ENCODE data around the gene ZCCHC9. TPM values are rescaled to one million over a fixed set of nuclear protein-coding genes. Genes with fewer than 3 reads are reported as not detected.

The ZCCHC9 gene
- total and polyA plus RNA-seq, 7 donors = 20.2 to 44.9 (median 27.6) TPM

DNA sequence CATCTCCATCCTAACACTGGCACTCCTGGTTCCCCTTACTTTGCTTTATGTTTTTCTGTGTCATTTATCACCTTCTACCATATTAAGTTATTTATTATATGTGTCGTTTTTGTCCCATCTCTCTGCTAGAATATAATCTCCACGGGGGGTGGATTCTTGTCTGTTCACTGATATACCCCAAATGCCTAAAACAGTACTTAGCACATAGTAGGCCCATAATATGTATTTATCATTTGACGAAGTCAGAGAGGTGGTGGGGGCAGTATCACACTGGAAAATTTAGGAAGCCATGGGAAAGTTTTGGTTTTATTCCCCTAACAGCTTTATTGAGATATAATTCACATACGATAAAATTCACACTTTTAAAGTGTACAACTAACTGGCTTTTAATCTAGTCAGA is 14.4 kb downstream of the ZCCHC9 start:
- WGBS, 2 donors = 81 to 94% methylated on average over 4 of the region's 4 CpGs
- intact Hi-C loops (cut with DNase I) = no loop called here
- H3K27me3 ChIP-seq = no peaks in the 10 kb centered on the region
- no peak for TF ChIP-seq POLR2AphosphoS5 (IDR thresholded peaks at IDR 0.05)
- TF ChIP-seq, protein P1, sequence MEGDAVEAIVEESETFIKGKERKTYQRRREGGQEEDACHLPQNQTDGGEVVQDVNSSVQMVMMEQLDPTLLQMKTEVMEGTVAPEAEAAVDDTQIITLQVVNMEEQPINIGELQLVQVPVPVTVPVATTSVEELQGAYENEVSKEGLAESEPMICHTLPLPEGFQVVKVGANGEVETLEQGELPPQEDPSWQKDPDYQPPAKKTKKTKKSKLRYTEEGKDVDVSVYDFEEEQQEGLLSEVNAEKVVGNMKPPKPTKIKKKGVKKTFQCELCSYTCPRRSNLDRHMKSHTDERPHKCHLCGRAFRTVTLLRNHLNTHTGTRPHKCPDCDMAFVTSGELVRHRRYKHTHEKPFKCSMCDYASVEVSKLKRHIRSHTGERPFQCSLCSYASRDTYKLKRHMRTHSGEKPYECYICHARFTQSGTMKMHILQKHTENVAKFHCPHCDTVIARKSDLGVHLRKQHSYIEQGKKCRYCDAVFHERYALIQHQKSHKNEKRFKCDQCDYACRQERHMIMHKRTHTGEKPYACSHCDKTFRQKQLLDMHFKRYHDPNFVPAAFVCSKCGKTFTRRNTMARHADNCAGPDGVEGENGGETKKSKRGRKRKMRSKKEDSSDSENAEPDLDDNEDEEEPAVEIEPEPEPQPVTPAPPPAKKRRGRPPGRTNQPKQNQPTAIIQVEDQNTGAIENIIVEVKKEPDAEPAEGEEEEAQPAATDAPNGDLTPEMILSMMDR (IDR thresholded peaks at IDR 0.05) = no peak
- no peak for TF ChIP-seq POLR2A (IDR thresholded peaks at IDR 0.05)
- no peak for TF ChIP-seq EP300 (IDR thresholded peaks at IDR 0.05)
- no peak overlapping the region for H3K27ac ChIP-seq
- H3K4me1 ChIP-seq = no peaks in the 10 kb centered on the region
- H3K36me3 ChIP-seq = peaks cover 0 to 45% (median 14%) of the 10 kb centered on the region in 4 donors
- no peak overlapping the region for H3K4me3 ChIP-seq
- H3K9me3 ChIP-seq = no peaks in the 10 kb centered on the region
- no peak for DNase-seq

DNA sequence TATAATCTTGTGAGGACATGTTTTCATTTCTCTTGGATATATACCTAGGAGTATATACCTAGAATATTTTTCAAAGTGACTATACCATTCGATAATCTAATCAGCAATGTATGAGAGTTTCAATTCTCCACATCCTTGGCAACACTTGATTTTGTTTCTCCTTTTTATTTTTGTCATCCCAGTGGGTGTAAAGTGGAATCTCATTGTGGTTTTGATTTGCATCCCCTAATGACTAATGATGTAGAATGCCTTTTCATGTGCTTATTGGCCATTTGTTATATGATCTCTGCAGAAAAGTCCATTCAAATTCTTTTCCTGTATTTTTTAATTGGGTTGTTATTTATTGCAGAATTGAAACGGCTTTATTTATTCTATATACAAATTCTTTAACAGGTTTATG is 15.2 kb downstream of the ZCCHC9 start:
- DNase-seq = no peak
- Histone ChIP-seq H3K27ac (no peak overlapping the region), H3K9me3 (no peaks in the 10 kb centered on the region), H3K4me1 (no peaks in the 10 kb centered on the region), H3K36me3 (peaks cover 0 to 37% (median 11%) of the 10 kb centered on the region in 4 donors), H3K27me3 (no peaks in the 10 kb centered on the region), H3K4me3 (no peak overlapping the region)
- TF ChIP-seq EP300 (IDR thresholded peaks at IDR 0.05) (no peak), POLR2AphosphoS5 (IDR thresholded peaks at IDR 0.05) (no peak), POLR2A (IDR thresholded peaks at IDR 0.05) (no peak)
- TF ChIP-seq, protein P1 (IDR thresholded peaks at IDR 0.05) = no peak
- 67 to 77% methylated on average over 2 of the region's 2 CpGs for WGBS, 2 donors
- intact Hi-C loops (cut with DNase I) = no loop called here

DNA sequence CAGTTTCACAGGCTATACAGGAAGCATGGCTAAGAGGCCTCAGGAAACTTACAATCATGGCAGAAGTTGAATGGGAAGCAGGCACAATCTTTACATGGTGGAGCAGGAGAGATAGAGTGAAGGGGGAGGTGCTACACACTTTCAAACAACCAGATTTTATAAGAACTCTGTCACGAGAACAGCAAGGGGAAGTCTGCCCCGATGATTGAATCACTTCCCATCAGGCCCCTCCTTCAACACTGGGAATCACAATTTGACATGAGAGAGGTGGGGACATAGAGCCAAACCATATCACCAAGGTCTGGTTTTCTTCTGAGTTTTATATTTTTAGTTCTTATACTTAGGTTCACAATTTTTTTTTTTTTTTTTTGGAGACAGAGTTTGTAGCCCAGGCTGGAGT is 16.1 kb downstream of the ZCCHC9 start:
- intact Hi-C loops (cut with DNase I) = no loop called here
- no peaks in the 10 kb centered on the region for H3K27me3 ChIP-seq
- H3K27ac ChIP-seq = no peak overlapping the region
- TF ChIP-seq POLR2AphosphoS5 (IDR thresholded peaks at IDR 0.05) = no peak
- no peak for TF ChIP-seq EP300 (IDR thresholded peaks at IDR 0.05)
- TF ChIP-seq POLR2A (IDR thresholded peaks at IDR 0.05) = no peak
- TF ChIP-seq, protein P1 (IDR thresholded peaks at IDR 0.05) = no peak
- no peak for DNase-seq
- 60 to 73% methylated on average over 2 of the region's 2 CpGs for WGBS, 2 donors
- H3K4me3 ChIP-seq = no peak overlapping the region
- H3K4me1 ChIP-seq = no peaks in the 10 kb centered on the region
- H3K36me3 ChIP-seq = peaks cover 0 to 28% (median 2%) of the 10 kb centered on the region in 4 donors
- no peaks in the 10 kb centered on the region for H3K9me3 ChIP-seq

DNA sequence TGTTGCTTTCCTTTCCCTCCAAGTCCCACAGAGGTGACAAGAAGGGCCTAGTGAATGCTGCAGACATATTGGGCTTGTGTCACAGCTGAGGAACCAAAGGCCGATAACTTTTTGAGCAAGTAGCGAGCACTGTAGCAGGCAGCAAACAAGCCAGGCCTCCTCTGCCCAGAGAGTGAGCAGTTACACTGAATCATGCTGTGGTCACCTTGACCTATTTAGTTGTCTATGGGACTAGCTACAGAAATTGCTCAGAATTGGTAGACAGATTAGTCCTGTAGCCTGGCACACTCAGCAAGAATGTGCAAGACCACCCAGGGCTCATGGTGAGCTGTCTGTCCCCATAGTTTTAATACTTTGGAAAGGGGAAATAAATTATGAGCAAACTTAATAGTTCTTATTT is 25.2 kb downstream of the ZCCHC9 start:
- intact Hi-C loops (cut with DNase I) = no loop called here
- TF ChIP-seq, protein P1 (IDR thresholded peaks at IDR 0.05) = no peak
- TF ChIP-seq EP300 (IDR thresholded peaks at IDR 0.05) (no peak), POLR2A (IDR thresholded peaks at IDR 0.05) (no peak)

More for the DNA sequence above, 25.2 kb downstream of the ZCCHC9 start:
- no peaks in the 10 kb centered on the region for H3K27me3 ChIP-seq
- WGBS, 2 donors = 95% methylated on average over 2 of the region's 2 CpGs
- no peaks in the 10 kb centered on the region for H3K9me3 ChIP-seq
- H3K27ac ChIP-seq = no peak overlapping the region
- no peaks in the 10 kb centered on the region for H3K4me1 ChIP-seq
- H3K4me3 ChIP-seq = no peak overlapping the region
- DNase-seq = no peak
- no peaks in the 10 kb centered on the region for H3K36me3 ChIP-seq

Data from sigmoid colon (tissue), 7 donors.